Adrenal gland (tissue), 12 donors: ENCODE measurements around the gene GPR37L1. TPM values are rescaled to one million over a fixed set of nuclear protein-coding genes. Genes with fewer than 3 reads are reported as not detected.

Source experiments
- DNase-seq, 7 donors: peaks; one replicate each; pipeline ENCODE4 v3.0.0-alpha.2; 2019 to 2020
- H3K27ac ChIP-seq, 5 donors: fragments of 200-600 bp; sonication (generic) in 4 of 5; 1 replicate in 3 of 5; 2 replicates in 2 of 5; pipeline versions ENCODE4 v1.5.1 to v1.8.0; 2016 to 2020; ENCODE audit warnings: mild to moderate bottlenecking in 1 of 5
- H3K27me3 ChIP-seq: fragments of 200-600 bp; 2 replicates; pipeline ENCODE4 v1.8.0; 2021
- H3K36me3 ChIP-seq, 2 donors: fragments of 200-600 bp; replicated peaks in 1 of 2; 1 replicate in 1 of 2; 2 replicates in 1 of 2; pipeline versions ENCODE4 v1.5.1 to v1.8.0; 2018 to 2022
- H3K4me1 ChIP-seq, 2 donors: fragments of 200-600 bp; replicated peaks in 1 of 2; 1 replicate in 1 of 2; 2 replicates in 1 of 2; pipeline versions ENCODE4 v1.5.1 to v1.8.0; 2018 to 2021
- H3K4me3 ChIP-seq, 4 donors: fragments of 200-600 bp; sonication (generic) in 3 of 4; one replicate each; pipeline ENCODE4 v1.5.1; 2016 to 2018
- H3K9me3 ChIP-seq, 3 donors: fragments of 200-600 bp; sonication (generic) in 1 of 3; replicated peaks in 1 of 3; 1 replicate in 2 of 3; 2 replicates in 1 of 3; pipeline versions ENCODE4 v1.5.1 to v1.8.0; 2016 to 2021
- POLR2A ChIP-seq, 2 donors: fragments of 450-650 bp; IDR thresholded peaks; one replicate each; pipeline ENCODE4 v1.6.1; 2017; ENCODE audit warnings: antibody characterized with exemption in 2 of 2, mild to moderate bottlenecking in 2 of 2, moderate library complexity in 1 of 2
- WGBS, 4 donors: extraction: QIAGEN DNeasy Blood & Tissue Kit in 2 of 4; methylation state at CpG; one replicate each; pipeline versions ENCODE4 v1.1.5 to v1.1.7; 2013 to 2017; 5-methylcytosine and 5-hydroxymethylcytosine counted together
- intact Hi-C, 2 donors: fragments of 100-400 bp; cut with DNase I; formaldehyde crosslinking; loops; one replicate each; pipeline versions ENCODE4 v1.14.1 to v1.15.0; 2022 to 2023
- polyA plus RNA-seq, 3 donors: library from polyadenylated mRNA; stranded (reverse); fragments of 200-250 nt in 2 of 3; fragments of 350-450 nt in 1 of 3; fragmentation: Illumina TruSeq in 1 of 3; extraction: RNeasy Lipid Tissue Mini Kit (QIAGEN cat#74804) in 1 of 3; gene quantifications; one replicate each; pipeline ENCODE4 v1.2.3, GENCODE V29; 2013 to 2014
- total RNA-seq, 9 donors: library from RNA; depleted of rRNA in 4 of 9; stranded (reverse); fragments of >200 nt in 4 of 9; fragments of 120-200 nt in 1 of 9; fragmentation: NEBNext Ultra II Directional in 1 of 9; extraction: Animal tissue kit (Norgen Biotek cat#: 25700) in 1 of 9; gene quantifications; one replicate each; pipeline versions ENCODE4 v1.1.0 to v1.2.4, GENCODE V29; 2013 to 2023
- TF ChIP-seq, protein P1 (sequence below), 6 experiments: fragments of 450-650 bp in 4 of 6; fragments of 200-600 bp in 2 of 6; sonication (generic) in 1 of 6; IDR thresholded peaks; 1 replicate in 5 of 6; 2 replicates in 1 of 6; pipeline versions ENCODE4 v1.5.1 to v1.8.0; 2016 to 2021; ENCODE audit warnings: antibody characterized with exemption in 6 of 6, mild to moderate bottlenecking in 2 of 6, moderate library complexity in 1 of 6
- donor health status: healthy with polysubstance abuse.
- donor health status: Bipolar disorder and iron deficiency.
- donor health status: DM: yes; HTN: yes; CAD: no.
- donor health status: DM: no; HTN: no; CAD: no.
- donor health status: DM: no; HTN: no; CAD: no.
- donor health status: DM: yes; HTN: yes; CAD: no.

GPR37L1 gene
- total and polyA plus RNA-seq, 12 donors, result under 0.01 to 0.49 (median 0.24) TPM; not detected in 1

GRCh38 chr1:202143011-202143767 lies 20.5 kb downstream of the GPR37L1 start:
- DNase-seq, result peak in 6 of 7 donors; percentile 52 to 84 (median 71)
- no peaks in the 10 kb centered on the region for H3K9me3 ChIP-seq
- intact Hi-C loops, result no loop called here
- 4 to 10% (median 8%) methylated on average over 14 to 17 of the region's 17 CpGs for WGBS, 4 donors
- TF ChIP-seq, protein P1, sequence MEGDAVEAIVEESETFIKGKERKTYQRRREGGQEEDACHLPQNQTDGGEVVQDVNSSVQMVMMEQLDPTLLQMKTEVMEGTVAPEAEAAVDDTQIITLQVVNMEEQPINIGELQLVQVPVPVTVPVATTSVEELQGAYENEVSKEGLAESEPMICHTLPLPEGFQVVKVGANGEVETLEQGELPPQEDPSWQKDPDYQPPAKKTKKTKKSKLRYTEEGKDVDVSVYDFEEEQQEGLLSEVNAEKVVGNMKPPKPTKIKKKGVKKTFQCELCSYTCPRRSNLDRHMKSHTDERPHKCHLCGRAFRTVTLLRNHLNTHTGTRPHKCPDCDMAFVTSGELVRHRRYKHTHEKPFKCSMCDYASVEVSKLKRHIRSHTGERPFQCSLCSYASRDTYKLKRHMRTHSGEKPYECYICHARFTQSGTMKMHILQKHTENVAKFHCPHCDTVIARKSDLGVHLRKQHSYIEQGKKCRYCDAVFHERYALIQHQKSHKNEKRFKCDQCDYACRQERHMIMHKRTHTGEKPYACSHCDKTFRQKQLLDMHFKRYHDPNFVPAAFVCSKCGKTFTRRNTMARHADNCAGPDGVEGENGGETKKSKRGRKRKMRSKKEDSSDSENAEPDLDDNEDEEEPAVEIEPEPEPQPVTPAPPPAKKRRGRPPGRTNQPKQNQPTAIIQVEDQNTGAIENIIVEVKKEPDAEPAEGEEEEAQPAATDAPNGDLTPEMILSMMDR (IDR thresholded peaks at IDR 0.05), result no peak
- no peak for TF ChIP-seq POLR2A (IDR thresholded peaks at IDR 0.05)
- no peaks in the 10 kb centered on the region for H3K36me3 ChIP-seq
- H3K27me3 ChIP-seq, result no peaks in the 10 kb centered on the region
- H3K4me1 ChIP-seq, result peaks cover 8 to 33% of the 10 kb centered on the region in 2 donors
- H3K27ac ChIP-seq, result peak overlapping the region; percentile 80 to 98 (median 87)
- H3K4me3 ChIP-seq, result peak overlapping the region; percentile 71 to 96 (median 86)

DNA sequence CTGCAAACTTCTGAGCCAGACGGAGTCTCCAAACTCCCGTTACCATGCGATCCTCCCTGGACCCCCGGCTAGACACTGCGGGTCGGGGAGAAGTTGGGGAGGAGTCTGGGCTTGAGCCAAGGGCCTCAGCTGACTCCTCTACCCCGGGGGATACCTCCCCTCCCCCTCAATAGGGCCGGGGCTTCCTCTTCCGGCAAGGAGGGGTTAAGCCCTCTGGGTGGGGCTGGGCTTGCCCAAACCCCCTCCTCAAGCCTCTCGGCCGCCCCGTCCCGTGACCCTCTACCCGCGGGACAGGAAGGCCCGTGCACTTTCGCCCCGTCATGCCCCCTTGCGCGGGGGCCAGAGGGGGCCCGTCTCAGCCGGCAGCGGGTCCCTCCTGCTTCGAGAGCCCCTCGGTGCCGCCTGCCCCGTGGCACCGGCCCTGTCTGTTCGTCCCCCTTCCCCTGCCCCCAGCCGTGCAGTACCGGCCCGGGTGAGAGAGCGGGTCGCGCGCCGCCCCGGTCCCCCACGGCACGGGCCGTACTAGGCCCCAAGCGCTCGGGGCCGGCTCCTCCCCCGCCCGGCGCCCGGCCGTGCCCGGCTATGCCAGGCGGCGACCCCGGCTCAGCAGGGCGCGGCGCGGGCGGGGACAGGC lies 21.2 kb downstream of the GPR37L1 start:
- intact Hi-C loops, result no loop called here
- no peaks in the 10 kb centered on the region for H3K9me3 ChIP-seq
- 0 to 1% (median 0%) methylated on average over 6 to 58 of the region's 58 CpGs for WGBS, 4 donors
- H3K27ac ChIP-seq, result peak overlapping the region; percentile 80 to 98 (median 87)
- H3K4me1 ChIP-seq, result peaks cover 8 to 33% of the 10 kb centered on the region in 2 donors
- no peaks in the 10 kb centered on the region for H3K27me3 ChIP-seq
- H3K36me3 ChIP-seq, result no peaks in the 10 kb centered on the region
- TF ChIP-seq, protein P1 (IDR thresholded peaks at IDR 0.05), result no peak
- TF ChIP-seq POLR2A (IDR thresholded peaks at IDR 0.05), result no peak
- peak in 4 of 7 donors; percentile 40 to 61 (median 52) for DNase-seq
- H3K4me3 ChIP-seq, result peak overlapping the region; percentile 71 to 96 (median 86)

DNA sequence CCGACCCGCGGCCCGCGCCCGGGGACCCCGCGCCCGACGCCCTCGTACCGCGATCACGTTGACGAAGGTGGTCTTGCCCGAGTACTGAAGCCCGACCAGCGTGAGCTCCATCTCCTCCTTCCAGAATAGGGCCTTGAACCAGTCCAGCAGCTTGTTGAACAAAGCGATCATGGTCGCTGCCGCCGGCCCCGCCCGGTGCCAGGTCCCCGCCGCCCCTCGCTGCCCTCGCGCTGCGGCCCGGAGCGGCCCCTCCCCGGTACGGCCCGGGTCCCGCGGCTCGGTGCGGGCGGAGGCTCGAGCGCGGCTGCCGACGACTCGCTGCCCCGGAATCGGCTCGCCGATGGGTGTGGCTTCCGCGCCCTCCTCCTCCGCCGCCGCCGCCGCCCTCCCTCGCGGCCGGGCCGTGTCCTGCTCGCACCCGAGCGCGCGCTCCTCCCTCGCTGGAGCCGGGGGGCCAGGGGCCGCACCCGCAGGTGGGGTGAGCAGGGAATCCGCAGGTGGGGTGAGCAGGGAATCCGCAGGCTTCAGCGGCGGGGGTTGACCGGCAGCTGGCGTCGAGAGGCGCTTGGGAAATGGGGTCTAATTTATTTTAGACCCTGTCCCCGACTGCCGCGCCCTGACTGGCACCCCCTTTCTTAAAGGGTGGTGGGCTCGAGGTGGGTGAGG lies 21.8 kb downstream of the GPR37L1 start, which contains the start of gene ARL8A:
TSS of gene ARL8A (minus strand) at position 336 of the 666 bp plus-strand sequence. CDS start at position 171, 165 bp downstream.
- TF ChIP-seq, protein P1 (IDR thresholded peaks at IDR 0.05), result no peak
- TF ChIP-seq POLR2A (IDR thresholded peaks at IDR 0.05), result peak; percentile 39 to 59
- intact Hi-C loops, result no loop called here
- peak within 1 kb of the TSS; percentile 80 to 98 (median 87) for H3K27ac ChIP-seq
- DNase-seq, result peak in 5 of 7 donors; percentile 50 to 77 (median 70)
- H3K9me3 ChIP-seq, result no peaks in the 10 kb centered on the region
- peak within 1 kb of the TSS; percentile 71 to 96 (median 86) for H3K4me3 ChIP-seq
- H3K4me1 ChIP-seq, result peaks cover 8 to 33% of the 10 kb centered on the region in 2 donors
- no peaks in the 10 kb centered on the region for H3K36me3 ChIP-seq
- H3K27me3 ChIP-seq, result no peaks in the 10 kb centered on the region
- 0 to 2% (median 0%) methylated on average over 10 to 82 of the region's 82 CpGs for WGBS, 4 donors
